ENCODE measurements around the gene RFESD.

GRCh38 chr5:95669985-95670384 lies 23.4 kb downstream of the RFESD start:
- TF ChIP-seq CTCF (IDR thresholded peaks at IDR 0.05) (no peak), SIN3A (IDR thresholded peaks at IDR 0.05; ENCODE audit: borderline replicate concordance, low read depth, low read length) (no peak), MXI1 (IDR thresholded peaks at IDR 0.05; ENCODE audit: low read depth, low read length) (no peak), MAX (IDR thresholded peaks at IDR 0.05; ENCODE audit: low read depth) (no peak)
